ENCODE measurements around the gene CDC16.

Gene CDC16

DNA sequence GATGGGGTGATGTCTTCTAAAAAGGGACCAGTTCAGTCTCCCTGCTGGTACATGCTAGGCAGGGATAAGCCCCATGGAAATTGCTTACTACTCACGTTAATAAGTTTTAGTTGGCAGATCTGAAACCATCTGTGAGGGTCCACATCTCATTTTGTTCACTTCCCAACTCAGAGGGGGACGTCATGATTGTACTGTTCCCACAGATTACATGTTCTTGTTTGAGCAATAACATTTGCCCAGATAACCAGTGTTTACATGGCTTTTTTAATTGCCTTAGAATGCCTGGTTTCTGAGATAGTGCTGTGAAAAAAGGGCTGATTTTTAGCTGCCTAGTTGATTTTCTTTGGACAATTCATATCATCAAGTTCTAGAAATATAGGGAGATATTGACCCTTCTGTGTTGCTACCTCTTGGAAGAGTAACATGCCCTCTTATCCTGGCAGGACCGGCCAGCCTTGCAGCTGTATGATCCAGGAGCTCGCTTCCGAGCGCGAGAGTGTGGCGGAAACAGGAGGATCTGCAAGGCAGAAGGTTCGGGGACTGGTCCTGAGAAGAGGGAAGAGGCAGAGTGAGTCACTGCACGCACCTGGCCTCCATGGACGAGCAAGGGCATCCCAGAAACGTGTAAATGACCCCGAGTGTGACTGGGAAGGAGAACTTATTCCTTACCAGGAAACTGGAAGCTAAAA lies 69.8 kb downstream of the CDC16 start:
- DNase-seq, result no peak

DNA sequence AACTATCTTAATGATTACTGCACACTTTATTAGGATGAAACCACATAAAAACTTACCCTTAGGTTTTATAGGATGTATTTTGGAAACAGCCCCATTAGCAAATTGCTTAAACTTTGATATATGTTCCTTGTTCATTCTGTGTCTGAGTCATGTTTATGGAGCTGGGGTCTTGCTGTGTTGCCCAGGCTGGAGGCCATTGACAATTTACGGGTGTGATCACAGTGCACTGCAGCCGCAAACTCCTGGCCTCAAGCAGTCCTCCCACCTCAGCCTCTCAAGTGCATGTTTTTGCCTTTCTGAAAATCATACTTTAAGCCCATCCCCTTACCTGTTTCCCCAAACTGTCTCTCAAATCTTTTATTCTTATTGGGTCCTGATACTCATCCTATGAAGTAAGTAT lies 74.4 kb downstream of the CDC16 start:
- no peak for DNase-seq

DNA sequence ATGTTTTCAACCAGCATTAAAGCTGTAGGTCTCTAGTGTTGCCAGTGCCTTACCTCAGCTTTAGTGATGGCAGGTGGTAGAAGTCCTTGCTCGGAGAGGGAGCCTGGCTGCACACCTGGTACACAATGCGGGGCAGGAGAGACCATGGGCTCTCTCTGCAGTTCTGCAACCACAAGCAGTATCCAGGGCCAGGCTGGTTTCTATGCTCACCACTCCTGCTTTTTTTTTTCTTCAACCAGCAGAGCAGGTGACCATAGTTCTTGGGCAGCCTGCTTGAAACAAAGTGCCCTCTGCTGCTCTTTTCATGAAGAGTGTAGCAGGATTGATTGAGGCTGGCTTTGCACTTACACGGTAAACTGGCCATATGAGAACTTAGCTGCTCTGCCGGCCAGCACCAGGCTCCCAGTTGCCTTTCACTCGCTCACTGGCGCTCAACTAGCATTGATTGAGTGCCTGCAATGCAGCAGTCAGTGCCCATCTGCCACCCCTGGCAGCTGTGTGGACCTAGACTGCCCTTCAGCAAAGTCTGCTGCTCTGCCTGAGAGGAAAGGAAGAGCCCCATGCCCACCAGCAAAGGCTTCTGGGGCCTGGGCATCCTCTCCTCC lies 75.2 kb downstream of the CDC16 start:
- DNase-seq, result no peak

DNA sequence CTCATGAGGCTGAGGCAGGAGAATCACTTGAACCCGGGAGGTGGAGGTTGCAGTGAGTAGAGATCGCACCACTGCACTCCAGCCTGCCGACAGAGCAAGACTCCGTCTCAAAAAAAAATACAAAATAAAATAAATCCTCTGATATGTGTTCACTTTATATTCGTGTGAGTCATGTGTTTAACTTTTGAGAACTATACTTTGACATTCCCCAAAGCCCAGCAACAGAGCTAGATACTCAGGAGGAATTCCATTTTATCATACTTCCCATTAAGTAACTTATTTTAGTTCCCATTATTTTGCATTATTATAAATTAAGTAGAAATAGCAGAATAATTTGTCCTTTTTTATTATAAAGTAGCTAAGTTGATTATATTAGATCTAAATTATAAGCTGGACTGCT lies 76.3 kb downstream of the CDC16 start:
- no peak for DNase-seq

DNA sequence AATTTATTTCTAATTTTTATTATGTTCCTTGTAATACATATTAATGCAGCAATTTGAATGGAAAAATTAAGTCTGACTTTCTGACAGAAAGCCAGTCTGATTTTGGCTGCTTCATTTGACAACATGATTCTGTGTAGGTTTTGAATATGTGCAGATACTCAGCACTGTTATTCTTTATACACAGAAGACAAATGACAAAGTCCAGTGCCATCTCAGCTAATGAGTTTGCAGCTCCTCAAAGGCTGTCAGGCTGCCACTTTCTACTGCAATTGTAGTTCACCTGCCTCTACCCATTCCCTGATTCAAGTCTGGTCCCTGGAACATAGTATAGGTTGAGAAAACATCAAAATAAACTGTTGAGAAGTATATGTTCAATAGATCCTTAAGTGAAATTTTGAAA lies 76.7 kb downstream of the CDC16 start:
- DNase-seq, result no peak

DNA sequence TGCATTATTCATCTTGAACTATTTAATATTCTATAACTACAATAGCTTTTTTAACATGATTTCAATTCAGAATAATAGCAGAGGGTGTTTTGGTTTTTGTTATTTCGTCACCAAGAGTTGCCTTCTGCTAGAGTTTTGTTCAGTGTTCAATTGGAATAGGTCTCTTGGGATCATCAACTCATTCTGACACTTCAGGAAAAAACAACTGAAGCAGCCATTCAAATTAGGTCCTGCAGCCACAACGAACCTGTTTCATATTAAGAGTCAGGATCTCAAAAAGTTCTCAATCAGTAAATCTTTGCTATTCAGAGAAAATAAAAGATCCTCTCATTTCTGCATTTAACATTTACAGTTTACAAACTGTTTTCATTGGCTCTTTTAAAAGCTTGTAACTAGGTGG lies 77.2 kb downstream of the CDC16 start:
- DNase-seq, result no peak

DNA sequence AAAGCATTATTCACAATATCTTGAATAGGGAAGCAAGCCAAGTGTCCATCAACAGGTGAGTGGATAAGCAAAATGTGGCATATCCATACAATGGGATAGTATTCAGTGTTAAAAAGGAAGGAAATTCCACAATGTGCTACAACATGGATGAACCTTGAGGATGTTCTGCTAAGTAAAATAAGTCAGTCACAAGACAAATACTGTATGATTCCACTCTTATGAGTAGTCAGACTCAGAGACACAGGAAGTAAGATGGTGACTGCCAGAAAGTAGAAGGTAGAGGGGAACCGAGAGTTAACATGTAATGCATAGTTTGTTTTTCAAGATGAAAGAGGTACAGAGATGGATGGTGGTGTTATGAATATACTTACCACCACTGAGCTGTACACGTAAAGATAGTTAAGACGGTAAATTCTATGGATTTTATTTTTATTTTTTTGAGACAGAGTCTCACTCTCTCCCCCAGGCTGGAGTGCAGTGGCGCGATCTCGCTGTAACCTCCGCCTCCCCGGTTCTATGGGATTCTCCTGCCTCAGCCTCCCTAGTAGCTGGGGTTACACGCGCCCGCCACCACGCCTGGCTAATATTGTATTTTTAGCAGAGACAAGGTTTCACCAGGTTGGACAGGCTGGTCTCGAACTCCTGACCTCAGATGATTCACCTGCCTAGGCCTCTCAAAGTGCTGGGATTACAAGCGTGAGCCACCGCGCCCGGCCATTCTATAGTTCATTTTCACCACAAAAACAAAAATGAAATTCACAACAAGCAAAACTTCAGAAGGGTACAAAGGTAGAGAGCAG lies 78.6 kb downstream of the CDC16 start:
- peak; percentile 51 for DNase-seq

DNA sequence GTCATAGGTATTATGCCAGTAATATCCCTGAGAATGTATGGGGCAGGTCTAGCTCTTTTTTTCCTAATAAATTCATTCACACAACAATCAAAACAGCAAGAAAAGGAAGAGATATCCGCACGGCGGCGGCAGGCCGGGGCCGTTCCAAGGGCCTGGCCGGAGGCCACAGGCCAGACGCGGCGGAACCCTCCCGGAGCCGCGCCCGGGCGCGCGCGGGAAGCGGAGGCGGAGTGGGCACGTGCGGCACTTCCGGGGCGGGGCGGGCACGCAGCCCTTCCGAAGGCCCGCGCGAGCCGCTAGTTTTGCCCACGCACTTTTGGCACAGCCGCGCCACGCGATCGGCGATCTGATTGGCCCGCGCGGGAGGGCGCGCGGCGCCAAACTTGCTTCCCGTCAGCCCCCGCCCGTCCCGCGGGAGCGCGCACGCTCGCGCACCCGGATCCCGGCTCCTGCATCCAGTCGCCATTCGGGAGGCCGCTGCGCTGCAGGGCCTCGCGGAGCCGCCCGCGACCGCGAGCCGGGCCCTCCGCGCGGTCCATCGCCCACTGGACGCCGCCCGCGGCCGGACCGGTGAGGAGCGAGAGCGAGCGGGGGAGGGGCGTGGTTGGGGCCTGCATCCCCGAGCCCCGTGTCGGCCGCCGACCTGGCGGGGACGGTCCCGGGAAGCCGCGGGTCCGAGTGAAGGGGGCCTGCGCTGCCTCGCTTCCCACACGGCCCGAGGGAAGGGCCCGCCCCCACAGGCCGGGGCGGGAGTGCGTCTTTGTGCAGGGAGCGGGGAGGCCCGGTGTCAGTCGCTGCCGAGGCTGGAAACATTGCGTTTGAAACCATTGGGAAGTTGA lies 79.6 kb downstream of the CDC16 start, which contains the start of gene CHAMP1:
TSS of gene CHAMP1 (plus strand) at position 430 of the 839 bp plus-strand sequence. CDS start 9,340 bp downstream, outside the sequence.
- peak; percentile 95 for DNase-seq

DNA sequence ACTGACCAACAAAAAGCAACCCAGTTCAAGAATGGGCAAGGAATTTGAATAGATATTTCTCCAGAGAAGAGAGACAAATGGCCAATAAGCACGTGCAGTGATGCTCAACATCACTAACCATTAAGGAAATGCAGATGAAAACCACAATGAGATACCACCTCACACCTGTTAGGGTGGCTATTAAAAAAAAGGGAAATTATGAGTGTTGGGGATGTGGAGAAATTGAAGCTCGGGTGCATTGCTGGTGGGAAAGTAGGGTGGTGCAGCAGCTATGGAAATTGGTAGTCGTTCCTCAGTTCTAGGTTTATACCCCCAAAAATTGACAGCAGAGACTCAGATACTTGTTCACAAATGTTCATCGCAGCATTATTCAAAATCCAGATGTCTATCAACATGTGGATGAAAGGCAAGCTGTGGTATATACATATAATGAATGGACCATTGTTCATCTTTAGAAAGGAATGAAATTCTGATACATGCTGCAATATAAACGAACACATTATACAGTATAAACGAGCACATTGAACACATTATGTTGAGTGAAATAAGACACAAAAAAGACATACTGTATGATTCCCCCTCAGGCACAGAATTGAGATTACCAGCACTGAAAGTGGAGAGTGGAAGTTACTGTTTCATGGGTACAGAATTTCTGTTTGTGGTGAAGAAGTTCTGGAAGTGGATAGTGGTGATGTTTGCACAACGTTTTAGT lies 80.5 kb downstream of the CDC16 start:
- DNase-seq, result no peak

DNA sequence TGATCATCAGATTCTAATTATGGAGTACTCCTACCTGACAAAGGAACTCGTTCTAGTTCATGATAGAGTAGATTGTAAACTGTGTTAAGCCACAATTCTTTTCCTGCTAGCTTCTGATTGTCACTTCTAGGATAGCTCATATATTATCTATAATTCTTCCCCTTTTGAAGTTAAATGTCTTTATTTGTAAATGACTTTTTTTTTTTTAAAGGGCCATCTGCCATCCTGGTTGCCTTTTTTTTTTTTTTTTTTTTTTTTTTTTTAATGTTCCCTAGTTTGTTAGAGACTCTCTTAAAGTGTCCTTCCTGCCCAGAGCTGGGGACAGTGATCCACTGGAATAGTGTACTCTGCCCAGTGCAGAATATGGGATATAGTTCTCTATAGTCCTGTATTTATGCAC lies 83.9 kb downstream of the CDC16 start:
- DNase-seq, result no peak

DNA sequence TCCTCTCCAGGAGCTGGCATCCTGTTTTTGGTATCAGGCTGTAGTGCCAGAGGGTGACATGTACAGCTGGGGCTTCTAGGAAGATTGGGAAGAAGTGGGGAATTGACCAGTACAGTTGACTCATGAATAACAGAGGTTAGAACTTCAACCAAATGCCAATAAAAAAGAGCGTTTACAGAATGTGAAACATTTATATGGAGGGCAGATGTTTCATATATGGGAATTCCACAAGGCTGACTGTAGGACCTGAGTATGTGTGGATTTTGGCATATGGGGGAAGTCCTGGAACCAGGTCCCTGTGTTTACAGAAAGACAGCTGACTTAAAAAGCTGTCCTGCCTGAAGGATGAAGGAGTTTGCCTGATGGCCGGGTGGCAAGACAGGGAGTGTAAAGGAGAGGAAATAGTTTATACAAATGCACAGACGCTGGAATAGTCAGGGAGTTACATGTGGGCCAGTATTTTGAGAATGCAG lies 84.8 kb downstream of the CDC16 start:
- DNase-seq, result no peak

DNA sequence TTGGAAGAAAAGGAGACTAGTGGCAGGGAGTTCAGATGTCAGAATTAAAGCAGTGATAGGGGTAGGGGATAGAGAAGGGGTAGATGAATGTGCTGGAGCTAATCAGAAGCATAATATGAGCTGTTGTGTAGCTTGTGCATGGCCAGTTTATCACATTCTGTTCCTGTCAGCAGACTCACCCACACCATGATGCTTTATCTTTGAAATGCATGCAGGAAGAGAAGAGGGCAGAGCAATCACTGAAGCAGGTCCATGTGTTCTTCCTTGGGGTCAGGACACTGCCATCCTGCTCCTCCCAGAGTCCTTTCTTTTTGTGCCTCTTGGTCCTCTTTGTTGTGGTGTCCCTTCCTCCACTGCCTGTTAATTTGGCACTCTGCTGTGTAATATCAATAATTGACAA lies 85.4 kb downstream of the CDC16 start:
- no peak for DNase-seq

DNA sequence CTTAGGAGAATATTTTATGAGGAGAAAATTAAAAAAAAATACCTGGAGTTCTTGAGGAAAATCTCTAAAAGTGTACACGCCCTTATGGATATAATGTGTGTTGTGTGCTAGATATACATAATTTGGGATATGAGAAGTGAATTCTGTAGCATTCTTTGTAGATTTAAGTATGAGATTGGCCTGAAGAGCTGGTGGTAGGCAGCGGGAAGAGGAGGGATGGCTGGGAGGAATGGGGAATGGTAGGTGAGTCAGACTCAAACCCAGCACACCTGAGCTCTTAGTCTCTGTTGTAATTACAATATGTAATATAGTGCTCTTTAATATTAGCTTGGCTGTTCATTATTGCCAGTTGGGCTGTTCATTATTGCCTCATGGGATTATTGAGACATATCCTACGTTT lies 86.6 kb downstream of the CDC16 start:
- no peak for DNase-seq
